SH-SY5Y (cell line): ENCODE data around the gene RUNX3.

Source experiments
- GATA2 ChIP-seq: IDR thresholded peaks from 2 replicates; pipeline ENCODE4 v1.6.1; 2011; ENCODE audit warnings: mild to moderate bottlenecking, low read depth, low read length
- GATA3 ChIP-seq: IDR thresholded peaks from 2 replicates; pipeline ENCODE4 v1.6.1; 2011; ENCODE audit warnings: low read depth, mild to moderate bottlenecking, low read length, moderate library complexity

Gene RUNX3

GRCh38 chr1:24966724-24967346, 36.8 kb upstream of the RUNX3 start:
- no peak for TF ChIP-seq GATA3
- TF ChIP-seq GATA2, result no peak

DNA sequence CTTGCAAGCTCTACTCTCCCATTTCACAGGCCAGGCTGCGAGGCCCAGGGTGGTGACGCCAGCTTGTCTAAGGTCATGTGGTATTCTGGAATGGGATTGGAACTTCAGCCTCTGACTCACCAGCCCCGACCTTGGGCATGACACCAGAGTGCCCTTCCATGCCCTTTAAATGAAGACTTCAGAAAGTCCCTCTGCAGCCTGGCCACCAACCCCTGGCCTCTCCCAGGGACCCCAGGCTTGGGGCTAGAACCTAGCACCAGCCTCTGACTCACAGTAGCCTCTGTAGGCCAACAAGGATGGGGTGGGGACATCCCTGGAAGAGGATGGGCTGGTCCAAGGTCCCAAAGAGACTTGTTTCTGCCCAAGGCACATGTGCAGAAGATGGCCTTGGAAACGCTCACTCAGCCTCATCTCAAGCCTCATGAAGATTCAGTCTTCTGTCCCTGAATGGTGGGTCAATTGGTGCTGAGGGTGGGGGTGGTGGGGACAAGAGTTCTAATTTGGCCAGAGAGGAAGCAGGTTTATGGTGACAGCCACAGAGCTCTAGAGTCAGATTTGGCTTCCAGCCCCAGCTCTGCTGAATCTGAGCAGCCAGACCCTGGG, 36.1 kb upstream of the RUNX3 start:
- TF ChIP-seq GATA3 (no peak), GATA2 (no peak)

GRCh38 chr1:24965571-24965930, 35.5 kb upstream of the RUNX3 start:
- no peak for TF ChIP-seq GATA2
- TF ChIP-seq GATA3, result no peak

- no peak for TF ChIP-seq GATA2
- TF ChIP-seq GATA3, result no peak
Observed at GRCh38 chr1:24964811-24965570, 34.9 kb upstream of the RUNX3 start.

DNA sequence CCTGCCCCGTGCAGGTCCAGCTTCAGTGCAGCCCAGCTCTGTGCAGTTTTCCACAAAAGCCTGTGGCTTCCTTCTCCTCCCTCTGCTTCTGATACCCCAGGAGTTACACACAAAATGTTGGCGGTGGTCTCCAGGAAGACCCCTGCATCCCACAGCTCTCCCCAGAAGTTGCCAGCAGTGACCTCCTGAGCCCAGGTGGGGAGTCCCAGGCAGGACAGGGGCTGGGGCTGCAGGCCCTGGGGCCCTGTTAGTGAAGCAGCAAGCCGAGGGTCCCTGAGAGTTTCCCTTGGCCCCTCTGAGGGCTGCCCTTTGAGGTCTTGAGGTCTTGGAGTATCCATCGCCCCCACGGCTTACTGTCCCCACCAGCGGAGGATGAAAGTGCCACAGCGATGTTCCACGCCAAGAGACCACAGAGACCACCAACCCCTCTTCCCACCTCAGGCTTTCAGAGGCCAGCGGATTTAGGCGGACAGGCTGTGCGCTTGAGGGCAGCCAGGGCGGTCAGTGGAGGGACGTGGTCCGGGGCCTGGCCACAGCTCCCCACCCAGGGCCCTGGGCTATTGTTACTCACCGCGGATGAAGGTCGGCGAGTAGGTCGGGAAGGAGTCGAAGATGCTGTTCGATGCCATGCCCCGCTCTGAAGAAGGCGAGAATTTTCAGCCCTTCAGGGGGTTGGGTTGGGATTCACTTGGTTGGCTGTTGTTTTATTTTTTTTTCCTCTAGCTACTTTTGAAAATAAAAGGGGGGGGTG, 34.0 kb upstream of the RUNX3 start:
- TF ChIP-seq GATA2 (no peak), GATA3 (no peak)

GRCh38 chr1:24963099-24963872, 33.2 kb upstream of the RUNX3 start:
- no peak for TF ChIP-seq GATA2
- TF ChIP-seq GATA3, result no peak

- TF ChIP-seq GATA3 (no peak), GATA2 (no peak)
Observed at GRCh38 chr1:24961961-24962861, 32.1 kb upstream of the RUNX3 start.

DNA sequence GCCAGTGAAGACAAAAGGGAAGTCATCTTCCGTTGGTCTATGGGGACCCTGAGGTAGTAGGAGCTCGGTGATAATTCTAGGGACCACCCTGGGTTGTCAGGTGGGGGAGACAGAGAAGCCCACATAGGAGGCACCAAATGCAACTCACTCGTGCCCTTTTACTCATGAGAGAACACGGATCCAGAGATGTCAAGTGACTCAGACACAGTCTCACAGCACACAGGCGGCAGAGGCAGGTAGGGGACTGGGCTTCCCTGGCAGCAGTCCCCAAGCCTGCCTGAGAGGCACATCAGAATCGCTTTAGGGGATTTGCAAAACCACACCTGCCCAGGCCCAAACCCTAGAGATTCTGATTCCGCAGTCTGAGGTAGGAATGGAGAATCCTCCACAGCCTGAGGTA, 31.3 kb upstream of the RUNX3 start:
- TF ChIP-seq GATA2 (no peak), GATA3 (no peak)

DNA sequence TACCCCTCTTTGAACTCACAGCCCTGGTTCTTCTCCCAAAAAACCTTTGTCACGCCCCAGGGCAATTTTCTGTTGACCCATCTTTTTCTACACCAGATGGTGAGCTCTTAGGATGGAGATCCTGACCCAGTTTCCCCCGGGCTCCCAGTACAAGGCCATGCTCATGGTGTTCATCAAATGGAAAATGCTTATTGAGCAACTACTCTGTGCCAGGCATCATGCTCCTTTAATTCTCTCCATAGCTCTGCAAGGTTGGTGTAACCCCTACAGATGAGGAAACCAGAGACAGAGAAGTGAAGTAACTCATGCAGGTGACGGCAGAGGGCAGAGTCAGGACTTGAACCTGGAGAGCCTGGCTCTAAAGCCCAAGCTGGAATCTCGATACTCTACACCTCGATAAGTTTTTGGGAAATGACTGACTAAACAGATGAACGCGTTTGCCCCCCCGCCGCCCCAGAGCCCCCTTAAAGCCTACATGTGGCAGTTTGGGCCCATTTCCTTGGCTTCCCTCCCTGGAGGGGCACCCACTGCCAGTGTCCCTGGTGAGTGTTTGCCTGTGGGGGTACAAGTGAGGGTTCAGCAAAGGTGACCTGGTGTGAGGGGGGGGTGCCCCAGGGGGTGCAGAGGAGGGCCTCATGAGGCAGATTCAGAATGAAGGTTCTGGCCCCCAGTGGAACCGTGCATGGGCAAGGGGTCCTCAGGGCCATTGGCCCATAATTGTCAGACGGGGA, 30.2 kb upstream of the RUNX3 start:
- TF ChIP-seq GATA2 (no peak), GATA3 (no peak)

DNA sequence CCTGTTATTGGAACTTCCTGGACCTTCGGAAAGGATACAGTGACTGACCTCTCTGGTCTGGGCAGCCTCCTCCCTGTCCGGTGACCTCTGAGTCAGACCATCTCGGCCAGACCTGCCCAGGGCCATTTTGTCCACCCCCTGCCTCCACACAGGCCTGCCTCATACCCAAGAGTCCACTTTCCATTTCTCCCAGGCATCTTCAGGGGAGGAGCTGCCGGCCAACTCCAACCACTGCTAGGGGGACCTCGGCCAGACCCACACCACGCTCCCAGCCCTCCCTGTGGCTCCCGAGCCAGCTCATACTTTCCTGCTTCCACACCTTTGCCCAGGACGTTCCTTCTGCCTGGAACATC, 29.5 kb upstream of the RUNX3 start:
- no peak for TF ChIP-seq GATA3
- TF ChIP-seq GATA2, result no peak

DNA sequence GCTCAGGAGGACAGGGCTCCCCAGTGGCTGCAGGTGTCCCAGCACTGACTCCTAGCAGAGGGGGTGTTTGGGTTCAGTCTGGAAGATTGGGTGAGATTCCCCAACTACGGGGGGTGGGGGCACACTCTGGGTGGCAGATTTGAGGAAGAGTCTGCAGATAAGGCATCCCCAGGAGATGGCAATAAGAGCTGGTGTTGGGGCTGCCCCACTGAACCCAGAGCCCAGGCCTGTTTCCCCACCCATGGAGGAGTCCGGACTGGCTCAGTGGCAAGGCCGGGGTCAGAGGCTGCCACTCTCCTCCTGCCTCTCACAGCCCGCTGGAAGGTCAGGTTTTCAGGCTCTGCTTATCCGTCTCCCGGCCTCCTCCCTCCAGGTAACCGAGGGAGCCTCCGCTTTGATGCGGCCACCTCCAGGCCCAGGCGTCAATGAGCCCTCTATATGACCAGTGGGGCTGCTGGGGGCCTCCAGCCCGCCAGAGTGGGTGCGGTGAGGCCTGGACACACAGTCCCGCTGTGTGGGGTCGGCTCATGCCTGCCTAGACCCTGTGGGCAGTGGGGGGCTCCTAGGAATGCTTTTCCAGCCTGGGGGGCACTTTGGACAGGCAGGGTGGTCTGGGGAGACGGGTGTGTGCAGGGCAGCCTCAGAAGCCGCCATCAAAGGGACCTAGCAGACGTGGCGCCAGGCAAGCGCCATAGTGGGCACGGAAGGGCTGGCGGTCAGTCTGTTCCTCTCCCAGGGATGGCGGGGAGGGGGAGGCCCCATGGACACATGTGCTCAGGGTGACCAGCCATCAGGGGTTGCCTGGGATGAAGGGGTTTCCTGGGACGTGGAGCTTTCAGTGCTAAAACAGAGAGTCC, 28.9 kb upstream of the RUNX3 start:
- no peak for TF ChIP-seq GATA2
- TF ChIP-seq GATA3, result no peak
